Skeletal muscle tissue (tissue), 4 donors: ENCODE measurements around the gene SFXN1. TPM values are rescaled to one million over a fixed set of nuclear protein-coding genes. Genes with fewer than 3 reads are reported as not detected.

ENCODE experiments used
- H3K27ac ChIP-seq: one replicate; pipeline ENCODE4 v1.7.0; 2013; ENCODE audit warnings: mild to moderate bottlenecking, low read depth, low read length, inconsistent platforms
- H3K27me3 ChIP-seq, 3 donors: one replicate each; pipeline ENCODE4 v1.7.0; 2013; ENCODE audit warnings: low read length in 3 of 3; ENCODE audit not compliant: control insufficient read depth in 3 of 3, insufficient read depth in 3 of 3
- H3K36me3 ChIP-seq, 3 donors: one replicate each; pipeline ENCODE4 v1.7.0; 2013; ENCODE audit warnings: low read length in 3 of 3; ENCODE audit not compliant: control insufficient read depth in 3 of 3, insufficient read depth in 3 of 3
- H3K4me1 ChIP-seq, 3 donors: one replicate each; pipeline ENCODE4 v1.7.0; 2013; ENCODE audit warnings: low read length in 3 of 3, mild to moderate bottlenecking in 3 of 3; ENCODE audit not compliant: control insufficient read depth in 3 of 3, insufficient read depth in 3 of 3
- H3K4me3 ChIP-seq, 3 donors: one replicate each; pipeline ENCODE4 v1.7.0; 2013; ENCODE audit warnings: low read length in 3 of 3
- H3K9ac ChIP-seq, 3 donors: one replicate each; pipeline ENCODE4 v1.7.0; 2013; ENCODE audit warnings: low read length in 3 of 3, mild to moderate bottlenecking in 3 of 3, moderate library complexity in 2 of 3, low read depth in 1 of 3
- H3K9me3 ChIP-seq, 3 donors: one replicate each; pipeline ENCODE4 v1.7.0; 2013; ENCODE audit warnings: low read length in 3 of 3; ENCODE audit not compliant: control insufficient read depth in 3 of 3
- total RNA-seq: library from RNA; depleted of rRNA; stranded (reverse); fragments of >200 nt; gene quantifications from one replicate; pipeline ENCODE4 v1.2.3, GENCODE V29; 2014
- donor health status: Osteomylitis.

Gene SFXN1
- total RNA-seq, 1 donor from 2014 or later: 15.7 TPM

GRCh38 chr5:175576591-175576990, 98.2 kb downstream of the SFXN1 start:
- H3K27ac ChIP-seq: no peak overlapping the region
- H3K9me3 ChIP-seq: peaks cover 0 to 3% (median 0%) of the 10 kb centered on the region in 3 donors
- H3K27me3 ChIP-seq: peaks cover 0 to 7% (median 4%) of the 10 kb centered on the region in 3 donors
- H3K36me3 ChIP-seq: no peaks in the 10 kb centered on the region
- H3K4me3 ChIP-seq: no peak overlapping the region
- no peak overlapping the region for H3K9ac ChIP-seq
- peaks cover 0 to 13% (median 11%) of the 10 kb centered on the region in 3 donors for H3K4me1 ChIP-seq

Other genes starting within 250 kb of the SFXN1 start
- not detected for gene DRD1, start 34.4 kb upstream of the SFXN1 start, total RNA-seq
- gene HRH2, start 179.5 kb downstream of the SFXN1 start, total RNA-seq: 1.0 TPM